Natural killer cell (primary cell): ENCODE measurements around the gene GNLY. TPM values are rescaled to one million over a fixed set of nuclear protein-coding genes. Genes with fewer than 3 reads are reported as not detected.

Source experiments
- ATAC-seq, 3 donors: fragments of 150-1000 bp in 2 of 3; fragments of 200-7000 bp in 1 of 3; cut with Tn5 transposase; 1 replicate in 1 of 3; 2 replicates in 2 of 3; pipeline ENCODE4 v1.10.0; 2021; ENCODE audit warnings: mild to moderate bottlenecking in 2 of 3, moderate library complexity in 2 of 3
- DNase-seq, 2 donors: peaks; one replicate each; pipeline versions ENCODE4 v3.0.0 to v3.0.0-alpha.2; 2013 to 2021; ENCODE audit warnings: mixed read lengths in 1 of 2
- H3K27ac ChIP-seq: one replicate; pipeline ENCODE4 v1.5.1; 2013; ENCODE audit warnings: mild to moderate bottlenecking, low read length
- H3K27me3 ChIP-seq: one replicate; pipeline ENCODE4 v1.6.1; 2013; ENCODE audit warnings: low read length; ENCODE audit not compliant: control insufficient read depth, insufficient read depth
- H3K36me3 ChIP-seq: one replicate; pipeline ENCODE4 v1.6.1; 2013; ENCODE audit warnings: low read length; ENCODE audit not compliant: control insufficient read depth, insufficient read depth
- H3K4me1 ChIP-seq: one replicate; pipeline ENCODE4 v1.6.1; 2013; ENCODE audit warnings: low read length; ENCODE audit not compliant: control insufficient read depth, insufficient read depth
- H3K4me3 ChIP-seq: one replicate; pipeline ENCODE4 v1.5.1; 2013; ENCODE audit warnings: low read length
- H3K9me3 ChIP-seq: one replicate; pipeline ENCODE4 v1.6.1; 2013; ENCODE audit warnings: low read length; ENCODE audit not compliant: control insufficient read depth, insufficient read depth
- H3K27ac Mint-ChIP-seq, 2 donors: one replicate each; pipeline ENCODE4 v1.8.0; 2022; ENCODE audit warnings: mild to moderate bottlenecking in 2 of 2, mixed read lengths in 2 of 2, moderate library complexity in 1 of 2
- H3K27me3 Mint-ChIP-seq, 2 donors: one replicate each; pipeline ENCODE4 v1.8.0; 2022; ENCODE audit warnings: low read depth in 2 of 2, mixed read lengths in 2 of 2
- H3K36me3 Mint-ChIP-seq: one replicate; pipeline ENCODE4 v1.8.0; 2022; ENCODE audit warnings: mixed read lengths
- H3K4me1 Mint-ChIP-seq, 2 donors: one replicate each; pipeline ENCODE4 v1.8.0; 2022; ENCODE audit warnings: mixed read lengths in 2 of 2
- H3K4me3 Mint-ChIP-seq: one replicate; pipeline ENCODE4 v1.8.0; 2022; ENCODE audit warnings: mild to moderate bottlenecking, moderate library complexity, mixed read lengths
- H3K9me3 Mint-ChIP-seq, 2 donors: one replicate each; pipeline ENCODE4 v1.8.0; 2022; ENCODE audit warnings: mixed read lengths in 2 of 2
- CTCF ChIP-seq: fragments of 200-600 bp; IDR thresholded peaks from one replicate; pipeline ENCODE4 v1.8.0; 2022; ENCODE audit warnings: antibody characterized with exemption
- WGBS: methylation state at CpG from one replicate; pipeline ENCODE4 v1.1.7; 2013; ENCODE audit warnings: missing lambda C conversion rate; ENCODE audit not compliant: insufficient coverage; 5-methylcytosine and 5-hydroxymethylcytosine counted together
- intact Hi-C: fragments of 100-400 bp; cut with micrococcal nuclease; formaldehyde crosslinking; loops from one replicate; pipeline ENCODE4 v1.14.2; 2022
- total RNA-seq, 4 donors: library from RNA; stranded (reverse); fragments of 120-200 nt in 1 of 4; gene quantifications; one replicate each; pipeline versions ENCODE4 v1.2.3 to v1.2.4, GENCODE V29; 2013 to 2022

Gene GNLY
- total RNA-seq, 3 donors from 2014 or later (not counting 1 experiment from before 2014, with no cell fraction given) = 4,938 to 8,199 (median 6,542) TPM

GRCh38 chr2:85729825-85730510, 35.8 kb downstream of the GNLY start:
- H3K4me1 ChIP-seq = peaks cover 12% of the 10 kb centered on the region
- no peaks in the 10 kb centered on the region for H3K9me3 ChIP-seq
- TF ChIP-seq CTCF = no peak
- Mint-ChIP-seq H3K9me3 (no peaks in the 10 kb centered on the region), H3K27me3 (peaks cover 6 to 7% of the 10 kb centered on the region in 2 donors), H3K36me3 (no peaks in the 10 kb centered on the region), H3K27ac (peak overlapping the region in 1 of 2 donors; percentile 11), H3K4me1 (peaks cover 8 to 12% of the 10 kb centered on the region in 2 donors), H3K4me3 (no peak overlapping the region)
- no peak overlapping the region for H3K4me3 ChIP-seq
- intact Hi-C loops = loop anchor here (5.0 to 10.0 kb wide), 2 partner anchors 53 to 375 kb away; partner anchors contain the start of genes POLR1A and PTCD3
- H3K36me3 ChIP-seq = no peaks in the 10 kb centered on the region
- DNase-seq (no peak), ATAC-seq (no peak)
- WGBS = 88% methylated on average over 10 of the region's 10 CpGs
- H3K27ac ChIP-seq = no peak overlapping the region
- H3K27me3 ChIP-seq = no peaks in the 10 kb centered on the region

- DNase-seq (no peak), ATAC-seq (no peak)
- Histone ChIP-seq H3K36me3 (no peaks in the 10 kb centered on the region), H3K4me1 (peaks cover 12% of the 10 kb centered on the region), H3K4me3 (no peak overlapping the region), H3K9me3 (no peaks in the 10 kb centered on the region), H3K27ac (no peak overlapping the region), H3K27me3 (no peaks in the 10 kb centered on the region)
- H3K36me3 Mint-ChIP-seq = no peaks in the 10 kb centered on the region
- H3K4me1 Mint-ChIP-seq = peaks cover 8 to 12% of the 10 kb centered on the region in 2 donors
- no peaks in the 10 kb centered on the region for H3K9me3 Mint-ChIP-seq
- peaks cover 5 to 7% of the 10 kb centered on the region in 2 donors for H3K27me3 Mint-ChIP-seq
- intact Hi-C loops = no loop called here
- 91% methylated on average over 7 of the region's 10 CpGs for WGBS
- no peak overlapping the region for H3K4me3 Mint-ChIP-seq
- no peak overlapping the region for H3K27ac Mint-ChIP-seq
- no peak for TF ChIP-seq CTCF
These were observed 36.6 kb downstream of the GNLY start for GRCh38 chr2:85730686-85731230.

- H3K4me1 ChIP-seq = peaks cover 12% of the 10 kb centered on the region
- H3K27me3 ChIP-seq = no peaks in the 10 kb centered on the region
- H3K4me3 ChIP-seq = no peak overlapping the region
- H3K4me1 Mint-ChIP-seq = peaks cover 8 to 12% of the 10 kb centered on the region in 2 donors
- no peaks in the 10 kb centered on the region for H3K36me3 ChIP-seq
- no peak overlapping the region for H3K4me3 Mint-ChIP-seq
- no peak for ATAC-seq
- intact Hi-C loops = no loop called here
- H3K36me3 Mint-ChIP-seq = no peaks in the 10 kb centered on the region
- H3K27ac ChIP-seq = no peak overlapping the region
- H3K27me3 Mint-ChIP-seq = peaks cover 5 to 7% of the 10 kb centered on the region in 2 donors
- H3K27ac Mint-ChIP-seq = no peak overlapping the region
- H3K9me3 Mint-ChIP-seq = no peaks in the 10 kb centered on the region
- TF ChIP-seq CTCF = no peak
- H3K9me3 ChIP-seq = no peaks in the 10 kb centered on the region
- no peak for DNase-seq
- WGBS = 56% methylated on average over 2 of the region's 3 CpGs
These were observed 37.4 kb downstream of the GNLY start for GRCh38 chr2:85731606-85732005.
